Inflammatory macrophage treated with lipopolysaccharide for 1 hour (primary cell): ENCODE measurements around the gene COQ2.

Source experiments
- DNase-seq, 2 donors: peaks; one replicate each; pipeline ENCODE4 v3.0.0-alpha.2; 2020 to 2022

Gene COQ2

GRCh38 chr4:83216959-83217683 is 67.5 kb downstream of the COQ2 start:
- no peak for DNase-seq

GRCh38 chr4:83214079-83214478 is 70.5 kb downstream of the COQ2 start:
- DNase-seq: no peak
